ENCODE data around the gene MAGEA11.
"Not testable (repeated sequence)": the region's sequence is repeated elsewhere in the genome, so short reads cannot be mapped to it uniquely, and the experiment has no call there.

MAGEA11 gene

GRCh38 chrX:149718757-149719156 lies 6.9 kb downstream of the MAGEA11 start:
- FAIRE-seq, result no peak

DNA sequence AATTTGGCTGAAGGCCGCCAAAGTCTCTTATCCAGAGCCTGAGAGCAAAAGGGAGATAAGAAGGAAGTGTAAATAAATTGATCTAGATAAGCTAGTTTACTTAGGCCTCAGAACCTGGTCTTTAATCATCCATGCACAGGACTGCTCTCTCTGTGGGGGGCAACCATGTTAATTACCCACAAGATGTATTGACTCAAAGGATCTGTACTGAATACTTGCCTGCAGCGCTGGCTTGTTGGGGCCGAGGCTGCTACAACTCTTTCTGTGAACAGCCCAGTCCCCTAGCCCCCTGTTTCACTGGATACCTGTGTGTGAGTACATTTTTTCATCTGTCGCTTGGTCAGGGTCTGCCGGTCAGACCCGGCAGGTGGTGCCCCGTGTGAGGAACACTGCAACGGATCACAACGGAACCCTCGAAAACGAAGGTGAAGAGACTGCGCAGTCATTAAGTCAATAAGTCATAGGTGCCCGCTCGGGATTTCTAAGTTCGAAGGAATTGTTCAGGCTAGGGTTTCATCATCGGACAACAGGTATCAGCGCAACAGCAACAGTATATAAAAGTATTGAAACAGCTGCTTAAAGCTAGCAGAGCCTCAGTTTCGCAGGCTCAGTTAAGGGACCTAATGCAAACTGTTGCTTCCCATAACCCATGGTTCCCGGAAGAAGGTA lies 8.3 kb downstream of the MAGEA11 start:
- FAIRE-seq, result no peak

DNA sequence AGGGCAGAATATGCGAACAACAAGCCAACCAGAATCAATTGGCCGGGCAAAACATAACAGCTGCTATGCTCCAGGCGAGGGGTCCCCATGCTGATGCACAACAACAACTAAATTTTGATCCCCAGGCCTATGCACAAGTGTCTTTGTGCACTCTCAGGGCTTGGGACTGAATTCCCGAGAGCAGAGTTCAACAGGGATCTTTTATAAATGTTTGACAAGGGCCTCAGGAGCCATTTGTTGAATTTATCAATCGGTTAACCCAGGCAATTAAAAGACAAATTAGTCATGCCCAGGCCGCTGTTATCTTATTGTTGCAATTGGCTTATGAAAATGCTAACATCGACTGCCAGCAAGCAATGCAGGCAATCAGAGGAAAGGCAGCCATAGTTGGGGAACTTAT lies 9.4 kb downstream of the MAGEA11 start:
- FAIRE-seq, result not testable (repeated sequence)

DNA sequence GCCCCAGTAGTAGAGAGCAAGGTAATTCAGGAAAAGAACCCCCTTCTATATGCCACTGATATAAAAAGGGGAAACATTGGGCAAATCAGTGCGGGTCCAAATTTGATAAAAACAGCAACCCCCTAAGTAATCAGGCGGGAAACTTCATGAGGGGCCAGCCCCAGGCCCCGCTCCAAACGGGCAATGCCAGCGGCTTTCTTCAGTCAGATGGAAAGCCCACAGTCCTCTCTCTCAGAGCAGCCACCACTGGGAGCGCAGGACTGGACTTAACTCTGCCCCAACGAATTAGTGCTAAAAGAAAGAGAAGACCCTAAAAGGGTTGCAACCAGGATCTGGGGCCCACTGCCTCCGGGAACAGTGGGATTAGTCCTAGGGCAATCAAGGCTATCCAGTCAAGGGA lies 9.9 kb downstream of the MAGEA11 start:
- FAIRE-seq, result no peak

DNA sequence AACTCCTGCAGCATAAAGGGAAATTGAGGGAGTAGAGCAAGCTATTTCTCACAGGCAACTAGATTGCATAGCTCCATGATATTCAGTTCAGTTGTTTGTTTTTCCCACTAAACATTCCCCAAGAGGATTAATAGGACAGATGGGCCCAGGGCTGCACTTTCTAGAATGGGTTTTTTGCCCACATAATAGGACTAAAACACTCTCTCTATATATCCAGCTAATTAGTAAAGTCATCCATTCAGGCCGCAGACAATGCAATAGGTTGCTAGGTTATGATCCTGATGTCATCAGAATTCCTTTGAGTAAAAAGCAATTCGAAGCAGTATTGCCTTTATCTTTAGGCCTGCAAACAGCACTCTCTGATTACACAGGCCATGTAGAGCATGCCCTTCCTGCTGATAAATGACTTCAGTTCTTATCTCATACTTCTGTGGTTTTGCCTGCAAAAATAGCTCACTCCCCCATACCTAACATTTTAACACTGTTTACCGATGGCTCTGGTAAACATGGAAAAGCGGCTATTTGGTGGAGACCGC lies 11.8 kb downstream of the MAGEA11 start:
- FAIRE-seq, result not testable (repeated sequence)

DNA sequence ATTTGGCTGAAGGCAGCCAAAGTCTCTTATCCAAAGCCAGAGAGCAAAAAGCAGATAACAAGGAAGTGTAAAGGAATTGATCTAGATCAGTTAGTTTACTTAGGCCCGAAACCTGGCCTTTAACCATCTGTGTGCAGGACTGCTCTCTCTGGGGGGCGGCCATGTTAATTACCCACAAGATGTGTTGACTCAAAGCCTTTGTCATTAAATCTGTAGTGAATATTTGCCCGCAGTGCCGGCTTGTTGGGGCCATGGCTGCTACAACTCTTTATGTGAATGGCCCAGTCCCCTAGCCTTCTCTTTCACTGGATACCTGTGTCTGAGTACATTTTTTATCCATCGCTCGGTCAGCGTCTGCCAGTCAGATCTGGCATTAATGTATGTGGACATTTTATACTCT lies 15.4 kb downstream of the MAGEA11 start:
- not testable (repeated sequence) for FAIRE-seq

GRCh38 chrX:149742269-149742668 lies 30.4 kb downstream of the MAGEA11 start:
- not testable (repeated sequence) for FAIRE-seq

DNA sequence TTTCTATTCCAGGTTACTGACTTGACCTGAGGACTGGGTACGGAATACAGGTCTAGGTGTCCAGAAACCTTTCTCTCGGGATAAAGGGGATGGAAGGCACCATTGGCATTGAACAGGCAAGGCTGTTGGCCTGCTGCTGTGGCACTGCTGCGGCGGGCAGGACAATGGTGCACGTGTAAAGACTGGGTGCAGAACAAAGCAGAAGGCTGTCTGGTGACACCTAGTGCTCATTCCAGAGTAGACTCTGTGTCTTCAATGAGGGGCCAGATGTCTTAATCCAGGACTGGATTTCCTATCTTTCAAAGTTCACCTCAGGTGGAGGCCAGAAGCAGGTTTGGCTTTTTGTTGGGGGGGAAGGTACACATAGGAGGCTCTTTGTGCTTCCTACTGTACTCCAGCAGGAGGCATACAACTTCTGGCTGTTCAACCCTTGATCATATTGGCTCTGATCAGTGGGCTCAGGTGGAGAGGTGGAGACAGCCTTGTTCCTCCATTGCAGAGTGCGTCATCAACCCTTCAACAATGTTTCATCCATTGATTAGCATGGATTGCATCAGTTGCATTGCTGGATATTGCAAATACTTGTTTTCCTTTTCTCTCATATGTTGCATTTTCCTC lies 34.6 kb downstream of the MAGEA11 start:
- peak; percentile 85 for FAIRE-seq

DNA sequence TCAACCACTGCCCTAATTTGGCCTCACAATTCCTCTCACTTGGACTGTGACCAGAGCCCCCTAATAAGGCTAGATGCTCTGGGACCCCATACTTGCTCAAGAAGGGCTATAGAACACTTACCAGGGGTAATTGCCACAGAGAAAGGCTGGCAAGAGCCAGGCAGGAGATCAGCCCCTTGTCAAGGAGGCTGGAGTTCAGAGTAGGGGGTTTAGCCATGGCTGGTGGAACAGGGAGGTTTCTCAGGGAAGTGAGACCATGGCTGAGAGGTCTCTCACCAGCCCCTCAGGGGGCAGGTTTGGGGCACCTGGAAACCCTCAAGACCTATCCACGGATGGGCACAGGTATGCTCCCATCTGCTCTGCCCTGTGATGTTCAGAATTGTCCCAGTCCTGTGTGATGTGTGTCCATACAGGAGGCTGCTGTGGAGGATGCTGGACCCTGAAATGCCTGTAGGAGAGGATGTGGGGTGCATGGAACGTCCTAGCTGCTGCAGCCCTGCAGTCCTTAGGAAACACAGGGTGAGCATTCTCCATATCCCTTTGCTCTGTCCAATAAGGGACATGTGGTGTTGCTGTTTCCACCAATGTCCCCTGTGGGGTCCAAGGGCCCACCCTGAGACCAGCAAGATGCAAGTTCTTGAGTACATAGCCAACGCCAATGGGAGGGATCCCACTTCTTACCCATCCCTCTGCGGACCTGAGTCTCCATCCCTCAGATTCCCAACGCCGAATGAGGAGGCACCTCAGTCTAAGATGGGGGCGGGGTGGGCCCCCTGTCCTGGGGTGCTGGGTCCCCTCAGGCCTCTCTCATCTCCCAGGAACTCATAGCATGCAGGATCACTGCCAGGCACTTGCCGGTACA lies 45.6 kb downstream of the MAGEA11 start:
- FAIRE-seq, result no peak

GRCh38 chrX:149758068-149758714 lies 46.3 kb downstream of the MAGEA11 start:
- FAIRE-seq, result no peak

- FAIRE-seq, result not testable (repeated sequence)
Observed at GRCh38 chrX:149758715-149759078, 46.8 kb downstream of the MAGEA11 start.

- FAIRE-seq, result no peak
Observed at GRCh38 chrX:149759824-149760223, 48.0 kb downstream of the MAGEA11 start.

DNA sequence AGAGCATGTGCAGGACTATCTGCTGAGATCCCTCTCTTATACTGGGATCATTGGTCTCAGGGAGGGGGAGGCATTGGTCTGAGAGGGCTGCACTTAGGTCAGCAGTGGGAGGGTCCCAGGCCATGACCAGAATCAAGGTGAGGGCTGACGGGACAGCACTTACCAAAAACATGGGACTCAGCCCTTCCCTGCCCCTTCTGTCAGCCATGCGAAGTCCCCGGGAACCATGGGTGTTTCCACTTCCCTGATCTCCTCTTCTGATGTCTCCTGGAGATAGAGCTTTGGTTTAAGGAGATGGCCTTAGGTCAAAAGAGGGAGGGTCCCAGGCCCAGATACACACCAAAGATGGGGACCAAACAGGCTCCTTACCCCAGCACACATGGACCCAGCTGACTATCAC lies 49.1 kb downstream of the MAGEA11 start:
- FAIRE-seq, result no peak

DNA sequence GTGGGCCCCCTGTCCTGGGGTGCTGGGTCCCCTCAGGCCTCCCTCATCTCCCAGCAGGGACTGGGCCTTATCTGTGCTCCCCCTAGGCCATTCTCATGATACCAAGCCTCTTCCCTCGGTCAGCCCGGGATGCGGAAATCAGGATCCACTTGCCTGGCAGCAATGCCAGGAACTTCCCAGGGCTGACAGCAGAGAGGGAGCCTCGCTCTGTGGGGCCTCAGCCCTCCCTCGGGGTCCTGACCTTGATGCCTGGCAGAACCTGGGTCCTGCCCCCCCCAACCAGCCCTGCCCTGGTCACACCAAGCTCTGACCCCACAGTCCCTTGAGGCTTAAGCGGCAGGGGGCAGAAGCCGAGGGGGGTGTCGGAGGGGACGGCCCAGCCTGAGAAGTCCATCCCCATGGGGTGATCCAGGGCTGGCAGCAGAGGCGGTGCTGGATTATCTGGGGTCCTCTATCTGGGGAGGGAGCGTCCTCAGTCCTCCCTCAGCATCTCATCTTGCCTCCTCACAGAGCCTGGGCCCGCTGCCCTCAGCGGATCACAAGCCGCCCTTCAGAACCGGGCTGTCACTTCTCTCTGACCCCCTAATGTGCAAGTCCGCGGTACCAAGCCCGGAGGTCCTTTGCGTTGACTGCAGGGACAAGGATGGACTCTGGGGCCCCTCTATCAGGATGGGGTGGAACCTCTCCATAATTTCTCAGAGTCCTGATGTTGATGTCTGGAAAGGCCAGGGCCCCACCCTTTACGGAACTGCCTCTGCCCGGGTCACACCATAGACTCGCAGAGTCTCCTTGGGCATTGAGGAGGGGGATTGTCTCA lies 50.2 kb downstream of the MAGEA11 start:
- FAIRE-seq, result not testable (repeated sequence)

GRCh38 chrX:149762696-149763614 lies 51.1 kb downstream of the MAGEA11 start:
- no peak for FAIRE-seq
